OCI-LY3 (cell line): ENCODE data around the gene CCDC142.

Experiments
- EZH2phosphoT487 ChIP-seq: fragments of 200-600 bp; shearing (Covaris generic); IDR thresholded peaks from 2 replicates; pipeline ENCODE4 v1.6.1; 2018; ENCODE audit warnings: antibody characterized with exemption, mixed run types, low read depth
- TF ChIP-seq, protein P1 (sequence below): fragments of 200-600, 300-600 bp; sonication (generic); IDR thresholded peaks from 2 replicates; pipeline ENCODE4 v1.5.1; 2014; ENCODE audit warnings: antibody characterized with exemption, low read length, low read depth

GRCh38 chr2:74464406-74464805 is 18.4 kb downstream of the CCDC142 start:
- TF ChIP-seq, protein P1, sequence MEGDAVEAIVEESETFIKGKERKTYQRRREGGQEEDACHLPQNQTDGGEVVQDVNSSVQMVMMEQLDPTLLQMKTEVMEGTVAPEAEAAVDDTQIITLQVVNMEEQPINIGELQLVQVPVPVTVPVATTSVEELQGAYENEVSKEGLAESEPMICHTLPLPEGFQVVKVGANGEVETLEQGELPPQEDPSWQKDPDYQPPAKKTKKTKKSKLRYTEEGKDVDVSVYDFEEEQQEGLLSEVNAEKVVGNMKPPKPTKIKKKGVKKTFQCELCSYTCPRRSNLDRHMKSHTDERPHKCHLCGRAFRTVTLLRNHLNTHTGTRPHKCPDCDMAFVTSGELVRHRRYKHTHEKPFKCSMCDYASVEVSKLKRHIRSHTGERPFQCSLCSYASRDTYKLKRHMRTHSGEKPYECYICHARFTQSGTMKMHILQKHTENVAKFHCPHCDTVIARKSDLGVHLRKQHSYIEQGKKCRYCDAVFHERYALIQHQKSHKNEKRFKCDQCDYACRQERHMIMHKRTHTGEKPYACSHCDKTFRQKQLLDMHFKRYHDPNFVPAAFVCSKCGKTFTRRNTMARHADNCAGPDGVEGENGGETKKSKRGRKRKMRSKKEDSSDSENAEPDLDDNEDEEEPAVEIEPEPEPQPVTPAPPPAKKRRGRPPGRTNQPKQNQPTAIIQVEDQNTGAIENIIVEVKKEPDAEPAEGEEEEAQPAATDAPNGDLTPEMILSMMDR, result no peak
- no peak for TF ChIP-seq EZH2phosphoT487
